ENCODE data around the gene ZNF816. TPM values are rescaled to one million over a fixed set of nuclear protein-coding genes. Genes with fewer than 3 reads are reported as not detected.

ZNF816 gene
- total RNA-seq = 100 to 1,000 TPM in 1 of 4 donors, 10 to 100 TPM in 2, 1 to 10 TPM in 1; 6.0 to 150 (median 13.9) TPM

GRCh38 chr19:52962394-52963246, at the start of gene ZNF816:
ZNF816 (minus strand) TSS chr19:52962881; CDS start chr19:52956089, 6,792 bp downstream.
- Histone ChIP-seq H3K36me3 (peaks cover 0 to 22% (median 3%) of the 10 kb centered on the region in 4 donors), H3K4me1 (peaks cover 10 to 19% (median 13%) of the 10 kb centered on the region in 4 donors), H3K27me3 (no peaks in the 10 kb centered on the region), H3K4me3 (peak within 1 kb of the TSS; percentile 52 to 78 (median 68)), H3K27ac (peak within 1 kb of the TSS; percentile 87 to 92 (median 90)), H3K9me3 (peaks cover 20 to 27% of the 10 kb centered on the region in 2 donors)
- whole genome bisulfite sequencing, 2 donors (ENCODE audit: low coverage in 1 of 2) = 1% methylated on average over 55 of the region's 55 CpGs; no CpG with 5 or more reads in 1 of the 2 donors
- DNase-seq = peak; percentile 100
- in situ Hi-C loops (cut with MboI; ENCODE audit: low pct_ligation_motif_present in 1 of 4, low pct_unique_long_range_greater_than_20kb in 1 of 4, low sequenced_read_pairs in 3 of 4) (no loop called here), intact Hi-C loops (cut with DNase I; ENCODE audit: low total_unique reads) (no loop called here)
- TF ChIP-seq POLR2AphosphoS5 (IDR thresholded peaks at IDR 0.05) = peak; percentile 81 to 96 (median 90)
- TF ChIP-seq POLR2A (IDR thresholded peaks at IDR 0.05) = peak; percentile 73
- TF ChIP-seq CTCF (IDR thresholded peaks at IDR 0.05) = no peak

GRCh38 chr19:53012006-53012405, 49.3 kb upstream of the ZNF816 start:
- 72% methylated on average over 6 of the region's 6 CpGs; no CpG with 5 or more reads in 1 of the 2 donors for WGBS, 2 donors (ENCODE audit: low coverage in 1 of 2)
- Histone ChIP-seq H3K36me3 (no peaks in the 10 kb centered on the region), H3K9me3 (peaks cover 2 to 4% of the 10 kb centered on the region in 2 donors), H3K4me3 (no peak overlapping the region), H3K4me1 (no peaks in the 10 kb centered on the region), H3K27me3 (no peaks in the 10 kb centered on the region), H3K27ac (no peak overlapping the region)
- TF ChIP-seq POLR2AphosphoS5 (IDR thresholded peaks at IDR 0.05) = no peak
- TF ChIP-seq POLR2A (IDR thresholded peaks at IDR 0.05) = no peak
- TF ChIP-seq CTCF (IDR thresholded peaks at IDR 0.05) = no peak
- no peak for TF ChIP-seq EP300 (IDR thresholded peaks at IDR 0.05; ENCODE audit: low read depth)
- in situ Hi-C loops (cut with MboI; ENCODE audit: low pct_ligation_motif_present in 1 of 4, low pct_unique_long_range_greater_than_20kb in 1 of 4, low sequenced_read_pairs in 3 of 4) = no loop called here
- DNase-seq = no peak
- intact Hi-C loops (cut with DNase I; ENCODE audit: low total_unique reads) = no loop called here

- peaks cover 0 to under 1% of the 10 kb centered on the region in 2 donors for H3K9me3 ChIP-seq
- TF ChIP-seq CTCF (IDR thresholded peaks at IDR 0.05) (no peak), POLR2AphosphoS5 (IDR thresholded peaks at IDR 0.05) (no peak), EP300 (IDR thresholded peaks at IDR 0.05; ENCODE audit: low read depth) (no peak), POLR2A (IDR thresholded peaks at IDR 0.05) (no peak)
- no peaks in the 10 kb centered on the region for H3K4me1 ChIP-seq
- WGBS, 2 donors (ENCODE audit: low coverage in 1 of 2) = 54 to 80% methylated on average over 1 to 9 of the region's 9 CpGs
- H3K4me3 ChIP-seq = no peak overlapping the region
- no peak for DNase-seq
- H3K27me3 ChIP-seq = no peaks in the 10 kb centered on the region
- H3K36me3 ChIP-seq = no peaks in the 10 kb centered on the region
- intact Hi-C loops (cut with DNase I; ENCODE audit: low total_unique reads) (no loop called here), in situ Hi-C loops (cut with MboI; ENCODE audit: low pct_ligation_motif_present in 1 of 4, low pct_unique_long_range_greater_than_20kb in 1 of 4, low sequenced_read_pairs in 3 of 4) (no loop called here)
- H3K27ac ChIP-seq = no peak overlapping the region
Measured at GRCh38 chr19:53010494-53010893, 47.8 kb upstream of the ZNF816 start.

- TF ChIP-seq POLR2A (IDR thresholded peaks at IDR 0.05) = no peak
- TF ChIP-seq POLR2AphosphoS5 (IDR thresholded peaks at IDR 0.05) = no peak
- no peak for TF ChIP-seq EP300 (IDR thresholded peaks at IDR 0.05; ENCODE audit: low read depth)
- no peak for TF ChIP-seq CTCF (IDR thresholded peaks at IDR 0.05)
- no peaks in the 10 kb centered on the region for H3K36me3 ChIP-seq
- H3K4me3 ChIP-seq = no peak overlapping the region
- H3K9me3 ChIP-seq = no peaks in the 10 kb centered on the region
- no peak for DNase-seq
- no peaks in the 10 kb centered on the region for H3K4me1 ChIP-seq
- intact Hi-C loops (cut with DNase I; ENCODE audit: low total_unique reads) (no loop called here), in situ Hi-C loops (cut with MboI; ENCODE audit: low pct_ligation_motif_present in 1 of 4, low pct_unique_long_range_greater_than_20kb in 1 of 4, low sequenced_read_pairs in 3 of 4) (no loop called here)
- H3K27me3 ChIP-seq = no peaks in the 10 kb centered on the region
- H3K27ac ChIP-seq = no peak overlapping the region
- WGBS, 2 donors (ENCODE audit: low coverage in 1 of 2) = 79 to 84% methylated on average over 20 to 25 of the region's 25 CpGs
Measured at GRCh38 chr19:53008061-53008778, 45.5 kb upstream of the ZNF816 start.
